SK-N-SH (cell line): ENCODE measurements around the gene CBLN1. TPM values are rescaled to one million over a fixed set of nuclear protein-coding genes. Genes with fewer than 3 reads are reported as not detected.

ENCODE experiments used
- CTCF ChIA-PET: fragments of 300-600, 350-600 bp; formaldehyde crosslinking; extraction: SDS; loops from one replicate; lab custom pipeline; 2021; lab: Yijun Ruan, JAX
- POLR2A ChIA-PET: fragments of 350-600 bp; sonication (Branson Sonifier 250); formaldehyde crosslinking; extraction: SDS; loops from one replicate; lab custom pipeline; 2020; ENCODE audit warnings: antibody characterized with exemption, inconsistent platforms; lab: Yijun Ruan, JAX
- DNase-seq: peaks from one replicate; pipeline ENCODE4 v3.0.0; 2012
- H2AFZ ChIP-seq: fragments of 200-600 bp; sonication (generic); 2 replicates; pipeline ENCODE4 v1.8.1; 2016; ENCODE audit warnings: antibody characterized with exemption, mild to moderate bottlenecking, low read depth
- H3F3A ChIP-seq: fragments of 200-600 bp; sonication (generic); replicated peaks from 2 replicates; pipeline ENCODE3; 2016; ENCODE audit warnings: antibody characterized with exemption, mild to moderate bottlenecking; ENCODE audit not compliant: insufficient read depth
- H3K27ac ChIP-seq, 2 experiments: fragments of 200-500 bp in 1 of 2; fragments of 200-600 bp in 1 of 2; sonication (Bioruptor generic) in 1 of 2; sonication (generic), shearing (Covaris generic) in 1 of 2; 2 replicates each; pipeline versions ENCODE4 v1.5.1 to v1.6.1; 2014 to 2016; ENCODE audit warnings: low read depth in 2 of 2, inconsistent platforms in 1 of 2, low read length in 1 of 2, mild to moderate bottlenecking in 1 of 2, mixed read lengths in 1 of 2
- H3K27me3 ChIP-seq: fragments of 200-600 bp; sonication (generic), shearing (Covaris generic); 2 replicates; pipeline ENCODE4 v1.6.1; 2016; ENCODE audit warnings: mixed run types; ENCODE audit not compliant: insufficient read depth
- H3K36me3 ChIP-seq, 2 experiments: fragments of 200-500 bp in 1 of 2; fragments of 200-600 bp in 1 of 2; sonication (Bioruptor generic) in 1 of 2; sonication (generic) in 1 of 2; replicated peaks in 1 of 2; 2 replicates each; pipeline versions ENCODE3 to v1.5.1; 2014 to 2016; ENCODE audit warnings: low read length in 1 of 2, mild to moderate bottlenecking in 1 of 2; ENCODE audit not compliant: insufficient read depth in 2 of 2, control insufficient read depth in 1 of 2
- H3K4me1 ChIP-seq, 2 experiments: fragments of 200-500 bp in 1 of 2; fragments of 200-600 bp in 1 of 2; sonication (Bioruptor generic) in 1 of 2; sonication (generic), shearing (Covaris generic) in 1 of 2; 2 replicates each; pipeline versions ENCODE4 v1.5.1 to v1.6.1; 2014 to 2016; ENCODE audit warnings: low read depth in 1 of 2, low read length in 1 of 2, mixed run types in 1 of 2; ENCODE audit not compliant: insufficient read depth in 2 of 2, control insufficient read depth in 1 of 2
- H3K4me2 ChIP-seq: fragments of 200-600 bp; sonication (generic), shearing (Covaris generic); 2 replicates; pipeline ENCODE4 v1.6.1; 2017; ENCODE audit warnings: mixed run types
- H3K4me3 ChIP-seq, 2 experiments: fragments of 200-500 bp in 1 of 2; fragments of 200-600 bp in 1 of 2; sonication (Bioruptor generic) in 1 of 2; sonication (generic), shearing (Covaris generic) in 1 of 2; 2 replicates each; pipeline versions ENCODE4 v1.5.1 to v1.8.1; 2014 to 2016; ENCODE audit warnings: low read depth in 2 of 2, inconsistent platforms in 1 of 2, low read length in 1 of 2, mild to moderate bottlenecking in 1 of 2, mixed read lengths in 1 of 2, moderate library complexity in 1 of 2
- H3K79me2 ChIP-seq: fragments of 200-600 bp; sonication (generic); 2 replicates; pipeline ENCODE4 v1.8.1; 2017; ENCODE audit warnings: mild to moderate bottlenecking; ENCODE audit not compliant: insufficient read depth
- H3K9ac ChIP-seq: fragments of 200-600 bp; sonication (generic); 2 replicates; pipeline ENCODE4 v1.6.1; 2017; ENCODE audit warnings: mixed run types
- H3K9me2 ChIP-seq: fragments of 200-600 bp; sonication (generic); 2 replicates; pipeline ENCODE4 v1.6.1; 2017; ENCODE audit warnings: mixed run types
- H3K9me3 ChIP-seq: fragments of 200-600 bp; sonication (generic); 2 replicates; pipeline ENCODE4 v1.6.1; 2017; ENCODE audit warnings: mixed run types, mild to moderate bottlenecking, moderate library complexity
- H4K20me1 ChIP-seq: fragments of 200-600 bp; sonication (generic); 2 replicates; pipeline ENCODE4 v1.6.1; 2017; ENCODE audit warnings: mild to moderate bottlenecking, mixed run types; ENCODE audit not compliant: insufficient read depth
- CHD2 ChIP-seq: fragments of 150-350 bp; IDR thresholded peaks from 2 replicates; pipeline ENCODE4 v1.6.1; 2018; ENCODE audit warnings: low read length; ENCODE audit not compliant: partially characterized antibody
- EZH2phosphoT487 ChIP-seq: fragments of 200-600 bp; sonication (generic); IDR thresholded peaks from 2 replicates; pipeline ENCODE4 v1.6.1; 2017; ENCODE audit warnings: low read depth, mixed run types, mild to moderate bottlenecking, antibody characterized with exemption, moderate library complexity, borderline replicate concordance
- FOSL2 ChIP-seq: IDR thresholded peaks from 2 replicates; pipeline ENCODE4 v1.4.0; 2012; ENCODE audit warnings: low read depth, mild to moderate bottlenecking, moderate library complexity, borderline replicate concordance
- FOXJ3 ChIP-seq: sonication (generic); formaldehyde crosslinking; IDR thresholded peaks from 2 replicates; pipeline ENCODE4 v1.5.1; 2020; ENCODE audit warnings: mild to moderate bottlenecking, missing genetic modification reagents
- GABPA ChIP-seq: IDR thresholded peaks from 2 replicates; pipeline ENCODE4 v1.4.0; 2012; ENCODE audit warnings: low read depth, mild to moderate bottlenecking
- IRF3 ChIP-seq: fragments of 150-350 bp; IDR thresholded peaks from 2 replicates; pipeline ENCODE4 v1.6.1; 2016; ENCODE audit warnings: mild to moderate bottlenecking, low read depth, low read length
- JUND ChIP-seq: IDR thresholded peaks from 2 replicates; pipeline ENCODE4 v1.4.0; 2012
- MAX ChIP-seq: IDR thresholded peaks from 2 replicates; pipeline ENCODE4 v1.4.0; 2012; ENCODE audit warnings: low read depth
- MXI1 ChIP-seq: IDR thresholded peaks from 2 replicates; pipeline ENCODE4 v1.6.1; 2012; ENCODE audit warnings: mild to moderate bottlenecking, low read depth, low read length, improper control_type of control experiment
- RCOR1 ChIP-seq: fragments of 150-350 bp; IDR thresholded peaks from 2 replicates; pipeline ENCODE4 v1.6.1; 2017; ENCODE audit warnings: antibody characterized with exemption, low read length
- REST ChIP-seq: IDR thresholded peaks from 2 replicates; pipeline ENCODE4 v1.6.1; 2012; ENCODE audit warnings: mild to moderate bottlenecking, low read depth, low read length, moderate library complexity
- RFX5 ChIP-seq: IDR thresholded peaks from 2 replicates; pipeline ENCODE4 v1.6.1; 2012; ENCODE audit warnings: mild to moderate bottlenecking, improper control_type of control experiment, low read length
- RXRA ChIP-seq: IDR thresholded peaks from 2 replicates; pipeline ENCODE4 v1.4.0; 2012; ENCODE audit warnings: low read depth, mild to moderate bottlenecking, borderline replicate concordance
- SMC3 ChIP-seq: IDR thresholded peaks from 2 replicates; pipeline ENCODE4 v1.6.1; 2012; ENCODE audit warnings: low read depth, low read length, improper control_type of control experiment
- TCF12 ChIP-seq: IDR thresholded peaks from 2 replicates; pipeline ENCODE4 v1.4.0; 2012
- USF1 ChIP-seq: IDR thresholded peaks from 2 replicates; pipeline ENCODE4 v1.4.0; 2012; ENCODE audit warnings: low read depth, borderline replicate concordance
- USF2 ChIP-seq: fragments of 150-350 bp; IDR thresholded peaks from 2 replicates; pipeline ENCODE4 v1.6.1; 2017; ENCODE audit warnings: antibody characterized with exemption, low read length, low read depth, borderline replicate concordance
- WGBS: methylation state at CpG from one replicate; pipeline ENCODE4 v1.1.6; 2017; ENCODE audit warnings: low lambda C conversion rate; 5-methylcytosine and 5-hydroxymethylcytosine counted together
- polyA plus RNA-seq, 3 experiments: library from polyadenylated mRNA; depleted of rRNA; stranded (reverse); fragments of >200 nt; gene quantifications; 2 replicates each; pipeline ENCODE4 v1.2.3, GENCODE V29; 2012

The CBLN1 gene
- polyA plus RNA-seq, 1 of the 3 experiments (the other 2 are of a cell fraction), result not detected

GRCh38 chr16:49292413-49292812 is 10.8 kb upstream of the CBLN1 start:
- Histone ChIP-seq H3K4me1 (no peaks in the 10 kb centered on the region), H3K27me3 (no peaks in the 10 kb centered on the region), H3K79me2 (no peaks in the 10 kb centered on the region), H2AFZ (no peak overlapping the region), H3K27ac (no peak overlapping the region), H3K4me2 (no peak overlapping the region), H3K9ac (no peak overlapping the region), H3F3A (no peaks in the 10 kb centered on the region), H4K20me1 (no peaks in the 10 kb centered on the region), H3K4me3 (no peak overlapping the region), H3K9me2 (no peaks in the 10 kb centered on the region), H3K36me3 (no peaks in the 10 kb centered on the region), H3K9me3 (no peaks in the 10 kb centered on the region)
- TF ChIP-seq RFX5 (no peak), GABPA (no peak), FOXJ3 (no peak), RXRA (no peak), RCOR1 (no peak), MXI1 (no peak), JUND (no peak), SMC3 (no peak)
- ChIA-PET CTCF (no interaction called here), POLR2A (no interaction called here)
- 35% methylated on average over 2 of the region's 2 CpGs for WGBS
- DNase-seq, result no peak

GRCh38 chr16:49287572-49287971 is 5.9 kb upstream of the CBLN1 start:
- WGBS, result 18% methylated on average over 3 of the region's 3 CpGs
- peaks cover 0 to 4% of the 10 kb centered on the region in 2 experiments; a peak in 2 of 4 replicates for H3K4me1 ChIP-seq
- ChIA-PET CTCF (no interaction called here), POLR2A (no interaction called here)
- no peaks in the 10 kb centered on the region for H3K9me3 ChIP-seq
- H3K36me3 ChIP-seq, result no peaks in the 10 kb centered on the region
- no peak overlapping the region for H2AFZ ChIP-seq
- H3K9ac ChIP-seq, result no peak overlapping the region
- peaks cover 13% of the 10 kb centered on the region for H3K27me3 ChIP-seq
- no peak overlapping the region for H3K4me3 ChIP-seq
- TF ChIP-seq EZH2phosphoT487, result no peak
- TF ChIP-seq SMC3, result no peak
- TF ChIP-seq GABPA, result no peak
- H3F3A ChIP-seq, result no peaks in the 10 kb centered on the region
- DNase-seq, result no peak
- no peaks in the 10 kb centered on the region for H4K20me1 ChIP-seq
- H3K9me2 ChIP-seq, result no peaks in the 10 kb centered on the region
- H3K4me2 ChIP-seq, result no peak overlapping the region
- no peak overlapping the region for H3K27ac ChIP-seq
- H3K79me2 ChIP-seq, result no peaks in the 10 kb centered on the region

- H3K27me3 ChIP-seq, result peaks cover 28% of the 10 kb centered on the region
- no peaks in the 10 kb centered on the region for H3K36me3 ChIP-seq
- no peak overlapping the region for H3K4me2 ChIP-seq
- peaks cover 0 to 12% of the 10 kb centered on the region in 2 experiments; a peak in 2 of 4 replicates for H3K4me1 ChIP-seq
- no peak for DNase-seq
- ChIA-PET CTCF (no interaction called here), POLR2A (no interaction called here)
- 6% methylated on average over 4 of the region's 4 CpGs for WGBS
- no peaks in the 10 kb centered on the region for H3K9me2 ChIP-seq
- no peaks in the 10 kb centered on the region for H3F3A ChIP-seq
- no peak overlapping the region for H3K27ac ChIP-seq
- no peak overlapping the region for H2AFZ ChIP-seq
- H3K9me3 ChIP-seq, result no peaks in the 10 kb centered on the region
- H3K4me3 ChIP-seq, result no peak overlapping the region
- H3K9ac ChIP-seq, result no peak overlapping the region
- H4K20me1 ChIP-seq, result no peaks in the 10 kb centered on the region
- no peaks in the 10 kb centered on the region for H3K79me2 ChIP-seq
- TF ChIP-seq REST (no peak), TCF12 (no peak), FOSL2 (no peak), MAX (no peak), IRF3 (no peak), USF2 (no peak), CHD2 (no peak), USF1 (no peak)
These were observed 3.3 kb upstream of the CBLN1 start for GRCh38 chr16:49284962-49285361.
